Progenitor cell of endocrine pancreas (in vitro differentiated cells): ENCODE results near the gene MSI2. TPM values are rescaled to one million over a fixed set of nuclear protein-coding genes. Genes with fewer than 3 reads are reported as not detected.

Experiments
- DNase-seq: peaks from one replicate; pipeline ENCODE4 v3.0.0; 2021; ENCODE audit warnings: low spot score; ENCODE audit not compliant: unreplicated experiment
- H3K27ac Mint-ChIP-seq: 2 replicates; pipeline ENCODE4 v1.8.0; 2021; ENCODE audit warnings: mild to moderate bottlenecking, moderate library complexity, mixed read lengths
- H3K27me3 Mint-ChIP-seq: 2 replicates; pipeline ENCODE4 v1.8.0; 2021; ENCODE audit warnings: mixed read lengths
- H3K36me3 Mint-ChIP-seq: 2 replicates; pipeline ENCODE4 v1.8.0; 2022; ENCODE audit warnings: mixed read lengths; ENCODE audit not compliant: insufficient read depth
- H3K4me1 Mint-ChIP-seq: 2 replicates; pipeline ENCODE4 v1.8.0; 2021; ENCODE audit warnings: low read depth, mixed read lengths
- H3K4me3 Mint-ChIP-seq: 2 replicates; pipeline ENCODE4 v1.8.0; 2021; ENCODE audit warnings: low read depth, mild to moderate bottlenecking, moderate library complexity, mixed read lengths
- H3K9me3 Mint-ChIP-seq: 2 replicates; pipeline ENCODE4 v1.8.0; 2021; ENCODE audit warnings: low read depth, mixed read lengths
- CTCF ChIP-seq: fragments of 200-600 bp; sonication (generic); IDR thresholded peaks from one replicate; pipeline ENCODE4 v1.5.0; 2021; ENCODE audit warnings: antibody characterized with exemption, mild to moderate bottlenecking; ENCODE audit not compliant: unreplicated experiment
- total RNA-seq: library from RNA; stranded (reverse); gene quantifications from 2 replicates; pipeline ENCODE4 v1.2.1, GENCODE V29; 2021

MSI2 gene
- total RNA-seq, 1 donor from 2014 or later = 164 TPM

GRCh38 chr17:57662041-57662440 is 405.7 kb downstream of the MSI2 start:
- H3K36me3 Mint-ChIP-seq = peaks cover 5% of the 10 kb centered on the region
- no peak overlapping the region for H3K27ac Mint-ChIP-seq
- TF ChIP-seq CTCF = no peak
- H3K4me3 Mint-ChIP-seq = no peak overlapping the region
- H3K27me3 Mint-ChIP-seq = no peaks in the 10 kb centered on the region
- DNase-seq = no peak
- H3K9me3 Mint-ChIP-seq = no peaks in the 10 kb centered on the region
- peaks cover 21% of the 10 kb centered on the region for H3K4me1 Mint-ChIP-seq

GRCh38 chr17:57662644-57663308 is 406.5 kb downstream of the MSI2 start:
- Mint-ChIP-seq H3K36me3 (peaks cover 7% of the 10 kb centered on the region), H3K27me3 (no peaks in the 10 kb centered on the region), H3K4me1 (peaks cover 21% of the 10 kb centered on the region), H3K4me3 (peak overlapping the region; percentile 81), H3K27ac (peak overlapping the region; percentile 88), H3K9me3 (no peaks in the 10 kb centered on the region)
- DNase-seq = peak; percentile 90
- TF ChIP-seq CTCF = no peak

GRCh38 chr17:57663326-57664070 is 407.2 kb downstream of the MSI2 start:
- no peak for TF ChIP-seq CTCF
- H3K27ac Mint-ChIP-seq = peak overlapping the region; percentile 83

GRCh38 chr17:57665128-57665527 is 408.8 kb downstream of the MSI2 start:
- TF ChIP-seq CTCF = no peak
- Mint-ChIP-seq H3K27me3 (no peaks in the 10 kb centered on the region), H3K4me1 (peaks cover 21% of the 10 kb centered on the region), H3K9me3 (no peaks in the 10 kb centered on the region), H3K4me3 (no peak overlapping the region), H3K27ac (no peak overlapping the region), H3K36me3 (peaks cover 5% of the 10 kb centered on the region)
- DNase-seq = no peak

More at GRCh38 chr17:57663326-57664070, 407.2 kb downstream of the MSI2 start:
- DNase-seq = no peak
- H3K36me3 Mint-ChIP-seq = peaks cover 7% of the 10 kb centered on the region
- peak overlapping the region; percentile 27 for H3K4me3 Mint-ChIP-seq
- H3K27me3 Mint-ChIP-seq = no peaks in the 10 kb centered on the region
- H3K9me3 Mint-ChIP-seq = no peaks in the 10 kb centered on the region
- peaks cover 21% of the 10 kb centered on the region for H3K4me1 Mint-ChIP-seq

GRCh38 chr17:57665696-57666095 is 409.4 kb downstream of the MSI2 start:
- no peak for TF ChIP-seq CTCF
- Mint-ChIP-seq H3K4me3 (no peak overlapping the region), H3K36me3 (peaks cover 3% of the 10 kb centered on the region), H3K4me1 (peaks cover 21% of the 10 kb centered on the region), H3K27me3 (no peaks in the 10 kb centered on the region), H3K27ac (no peak overlapping the region), H3K9me3 (no peaks in the 10 kb centered on the region)
- no peak for DNase-seq
